Suprapubic skin (tissue), 4 donors: ENCODE data around the gene WTIP. TPM values are rescaled to one million over a fixed set of nuclear protein-coding genes. Genes with fewer than 3 reads are reported as not detected.

Experiments used
- DNase-seq, 2 donors: peaks; one replicate each; pipeline ENCODE4 v3.0.0-alpha.2; 2019; ENCODE audit warnings: low spot score in 2 of 2
- H3K27ac ChIP-seq: fragments of 200-600 bp; sonication (generic); one replicate; pipeline ENCODE4 v1.5.1; 2019
- H3K27me3 ChIP-seq: fragments of 200-600 bp; sonication (generic); one replicate; pipeline ENCODE4 v1.5.1; 2019
- H3K36me3 ChIP-seq: fragments of 200-600 bp; sonication (generic); one replicate; pipeline ENCODE4 v1.5.1; 2019
- H3K4me1 ChIP-seq: fragments of 200-600 bp; sonication (generic); one replicate; pipeline ENCODE4 v1.5.1; 2019
- H3K4me3 ChIP-seq: fragments of 200-600 bp; sonication (generic); one replicate; pipeline ENCODE4 v1.5.1; 2019; ENCODE audit warnings: mild to moderate bottlenecking
- H3K9me3 ChIP-seq: fragments of 200-600 bp; sonication (generic); one replicate; pipeline ENCODE4 v1.5.1; 2019
- EP300 ChIP-seq: sonication (generic); formaldehyde crosslinking; IDR thresholded peaks from one replicate; pipeline ENCODE4 v1.6.1; 2017; ENCODE audit warnings: antibody characterized with exemption
- POLR2A ChIP-seq, 2 donors: fragments of 450-650 bp; IDR thresholded peaks; one replicate each; pipeline ENCODE4 v1.6.1; 2017; ENCODE audit warnings: antibody characterized with exemption in 2 of 2, mild to moderate bottlenecking in 2 of 2, moderate library complexity in 2 of 2
- POLR2AphosphoS5 ChIP-seq, 3 donors: sonication (generic); formaldehyde crosslinking; IDR thresholded peaks; one replicate each; pipeline ENCODE4 v1.6.1; 2017; ENCODE audit warnings: antibody characterized with exemption in 3 of 3
- WGBS: methylation state at CpG from one replicate; pipeline ENCODE4 v1.1.5; 2018; 5-methylcytosine and 5-hydroxymethylcytosine counted together
- total RNA-seq, 4 donors: library from RNA; depleted of rRNA; stranded (reverse); fragments of >200 nt; gene quantifications; one replicate each; pipeline ENCODE4 v1.1.0, GENCODE V29; 2016
- TF ChIP-seq, protein P1 (sequence below), 2 donors: fragments of 200-600 bp in 1 of 2; fragments of 450-650 bp in 1 of 2; sonication (generic) in 1 of 2; IDR thresholded peaks; one replicate each; pipeline ENCODE4 v1.5.1; 2016 to 2019; ENCODE audit warnings: antibody characterized with exemption in 2 of 2, mild to moderate bottlenecking in 1 of 2, moderate library complexity in 1 of 2

The WTIP gene
- total RNA-seq, 4 donors from 2014 or later = 8.7 to 15.7 (median 12.5) TPM

GRCh38 chr19:34501339-34502320 lies 20.1 kb downstream of the WTIP start:
- no peak for TF ChIP-seq EP300
- TF ChIP-seq, protein P1, sequence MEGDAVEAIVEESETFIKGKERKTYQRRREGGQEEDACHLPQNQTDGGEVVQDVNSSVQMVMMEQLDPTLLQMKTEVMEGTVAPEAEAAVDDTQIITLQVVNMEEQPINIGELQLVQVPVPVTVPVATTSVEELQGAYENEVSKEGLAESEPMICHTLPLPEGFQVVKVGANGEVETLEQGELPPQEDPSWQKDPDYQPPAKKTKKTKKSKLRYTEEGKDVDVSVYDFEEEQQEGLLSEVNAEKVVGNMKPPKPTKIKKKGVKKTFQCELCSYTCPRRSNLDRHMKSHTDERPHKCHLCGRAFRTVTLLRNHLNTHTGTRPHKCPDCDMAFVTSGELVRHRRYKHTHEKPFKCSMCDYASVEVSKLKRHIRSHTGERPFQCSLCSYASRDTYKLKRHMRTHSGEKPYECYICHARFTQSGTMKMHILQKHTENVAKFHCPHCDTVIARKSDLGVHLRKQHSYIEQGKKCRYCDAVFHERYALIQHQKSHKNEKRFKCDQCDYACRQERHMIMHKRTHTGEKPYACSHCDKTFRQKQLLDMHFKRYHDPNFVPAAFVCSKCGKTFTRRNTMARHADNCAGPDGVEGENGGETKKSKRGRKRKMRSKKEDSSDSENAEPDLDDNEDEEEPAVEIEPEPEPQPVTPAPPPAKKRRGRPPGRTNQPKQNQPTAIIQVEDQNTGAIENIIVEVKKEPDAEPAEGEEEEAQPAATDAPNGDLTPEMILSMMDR (IDR thresholded peaks at IDR 0.05) = peak; percentile 92 to 100
- TF ChIP-seq POLR2AphosphoS5 (IDR thresholded peaks at IDR 0.05) = no peak
- TF ChIP-seq POLR2A (IDR thresholded peaks at IDR 0.05) = no peak
- WGBS = 32% methylated on average over 37 of the region's 40 CpGs
- Histone ChIP-seq H3K4me3 (no peak overlapping the region), H3K27me3 (no peaks in the 10 kb centered on the region), H3K4me1 (peaks cover 17% of the 10 kb centered on the region), H3K27ac (no peak overlapping the region), H3K9me3 (no peaks in the 10 kb centered on the region), H3K36me3 (peaks cover 11% of the 10 kb centered on the region)
- DNase-seq = peak; percentile 93 to 94

DNA sequence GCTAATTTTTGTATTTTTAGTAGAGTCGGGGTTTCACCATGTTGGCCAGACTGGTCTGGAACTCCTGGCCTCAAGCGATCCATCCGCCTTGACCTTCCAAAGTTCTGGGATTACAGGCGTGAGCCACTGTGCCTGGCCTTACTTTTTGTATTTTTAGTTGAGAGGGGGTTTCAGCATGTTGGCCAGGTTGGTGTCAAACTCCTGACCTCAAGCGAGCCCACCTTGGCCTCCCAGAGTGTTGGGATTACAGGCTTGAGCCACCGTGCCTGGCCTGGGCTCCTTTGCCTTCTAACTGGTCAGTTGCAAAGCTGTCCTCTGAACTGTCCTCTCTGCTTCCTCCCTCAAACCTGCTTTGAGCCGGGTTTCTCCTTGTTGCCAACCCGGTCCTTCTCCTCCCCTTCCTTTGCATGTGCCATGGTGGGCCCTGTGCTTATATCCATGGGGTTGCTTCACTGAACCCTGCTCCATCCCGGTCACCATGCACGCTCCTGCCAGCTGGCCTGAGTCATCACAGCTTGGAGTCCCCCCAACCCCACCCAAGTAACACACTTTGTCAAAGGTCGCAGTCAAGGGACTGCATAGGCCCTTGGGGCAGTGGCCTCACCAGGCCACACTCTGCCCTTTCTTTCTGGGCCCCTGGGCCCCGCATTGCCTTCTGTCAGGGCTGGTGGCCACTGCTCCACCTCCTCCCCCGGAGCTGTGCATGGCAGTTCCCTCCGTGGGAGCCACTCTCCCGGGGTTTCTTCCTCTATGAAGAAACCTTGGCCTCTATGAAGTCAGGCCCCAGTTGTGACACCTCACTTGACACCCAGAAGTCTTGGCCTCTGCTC lies 21.2 kb downstream of the WTIP start:
- 85% methylated on average over 15 of the region's 15 CpGs for WGBS
- H3K27me3 ChIP-seq = no peaks in the 10 kb centered on the region
- TF ChIP-seq POLR2A (IDR thresholded peaks at IDR 0.05) (no peak), POLR2AphosphoS5 (IDR thresholded peaks at IDR 0.05) (no peak), EP300 (no peak)
- TF ChIP-seq, protein P1 (IDR thresholded peaks at IDR 0.05) = no peak
- peaks cover 17% of the 10 kb centered on the region for H3K4me1 ChIP-seq
- no peak overlapping the region for H3K27ac ChIP-seq
- no peaks in the 10 kb centered on the region for H3K9me3 ChIP-seq
- peaks cover 2% of the 10 kb centered on the region for H3K36me3 ChIP-seq
- peak; percentile 55 to 72 for DNase-seq
- H3K4me3 ChIP-seq = no peak overlapping the region

DNA sequence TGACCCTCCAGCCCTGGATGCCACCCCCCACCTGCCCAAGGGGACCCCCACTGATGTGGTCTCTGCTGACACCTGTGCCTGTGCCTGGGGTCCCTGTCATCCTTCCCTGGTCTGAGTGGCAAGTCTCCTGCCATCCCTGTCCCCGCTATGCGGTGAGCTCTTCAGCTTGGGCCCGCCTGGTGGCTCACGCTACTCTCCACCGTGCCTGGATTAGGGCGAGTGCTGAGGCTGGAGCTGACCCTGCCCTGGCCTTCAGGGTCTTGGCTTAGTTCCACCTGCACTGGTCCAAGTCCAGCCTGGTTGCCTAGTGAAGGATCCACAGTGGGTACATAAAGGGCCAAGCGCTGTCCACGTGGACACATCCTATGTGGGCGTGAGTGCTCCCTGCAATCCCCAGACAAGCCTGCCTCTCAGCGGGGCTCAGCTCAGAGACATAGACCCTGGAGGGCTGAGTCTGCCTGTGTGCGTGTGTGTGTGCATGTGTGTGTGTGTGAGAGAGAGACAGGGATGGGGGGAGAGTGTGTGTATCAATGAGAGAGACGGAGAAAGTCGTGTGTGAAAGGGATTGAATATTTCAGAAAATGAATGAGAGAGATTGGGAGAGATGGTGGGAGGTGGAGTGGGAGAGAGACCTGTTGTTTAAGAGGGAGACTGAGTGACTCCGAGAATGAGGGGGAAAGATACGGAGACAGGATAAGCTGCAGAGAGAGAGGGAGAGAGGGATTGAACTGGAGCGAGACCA lies 22.1 kb downstream of the WTIP start:
- peak in 1 of 2 donors; percentile 55 for DNase-seq
- Histone ChIP-seq H3K9me3 (no peaks in the 10 kb centered on the region), H3K4me3 (no peak overlapping the region), H3K27me3 (no peaks in the 10 kb centered on the region), H3K36me3 (no peaks in the 10 kb centered on the region), H3K27ac (no peak overlapping the region), H3K4me1 (peaks cover 17% of the 10 kb centered on the region)
- 79% methylated on average over 13 of the region's 16 CpGs for WGBS
- TF ChIP-seq EP300 (no peak), POLR2AphosphoS5 (IDR thresholded peaks at IDR 0.05) (no peak), POLR2A (IDR thresholded peaks at IDR 0.05) (no peak)
- TF ChIP-seq, protein P1 (IDR thresholded peaks at IDR 0.05) = no peak

DNA sequence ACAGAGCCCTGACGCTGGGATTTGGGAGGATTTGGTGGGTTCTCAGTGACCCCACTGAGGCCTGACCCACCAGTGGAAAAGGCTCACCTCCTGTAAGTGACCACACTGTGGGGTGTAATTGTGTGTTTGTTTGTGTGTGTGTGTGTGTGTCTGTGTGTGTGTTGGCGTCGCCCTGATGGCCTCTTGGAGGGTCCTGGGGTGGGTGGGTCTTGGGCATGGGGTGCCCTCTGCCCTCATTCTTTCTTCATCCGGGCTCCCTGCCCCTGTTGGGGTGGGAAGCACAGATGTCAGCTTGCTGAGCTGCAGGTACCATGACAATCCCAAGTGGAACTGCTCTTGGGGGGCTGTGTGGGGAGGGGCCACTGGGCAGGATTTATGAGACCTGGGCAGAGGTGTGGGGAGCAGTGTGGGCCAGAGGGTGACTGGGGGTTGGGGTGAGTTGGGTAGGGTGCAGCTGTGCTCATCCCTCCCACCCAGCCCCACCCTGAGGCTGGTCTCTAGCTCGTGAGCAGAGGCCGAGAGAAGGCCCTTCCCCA lies 22.8 kb downstream of the WTIP start:
- TF ChIP-seq EP300 (no peak), POLR2AphosphoS5 (IDR thresholded peaks at IDR 0.05) (no peak), POLR2A (IDR thresholded peaks at IDR 0.05) (no peak)
- TF ChIP-seq, protein P1 (IDR thresholded peaks at IDR 0.05) = no peak
- 37% methylated on average over 4 of the region's 6 CpGs for WGBS
- Histone ChIP-seq H3K36me3 (no peaks in the 10 kb centered on the region), H3K4me3 (no peak overlapping the region), H3K27me3 (no peaks in the 10 kb centered on the region), H3K27ac (no peak overlapping the region), H3K4me1 (peaks cover 17% of the 10 kb centered on the region), H3K9me3 (no peaks in the 10 kb centered on the region)
- no peak for DNase-seq
